ENCODE data around the gene TCAP.

The TCAP gene

DNA sequence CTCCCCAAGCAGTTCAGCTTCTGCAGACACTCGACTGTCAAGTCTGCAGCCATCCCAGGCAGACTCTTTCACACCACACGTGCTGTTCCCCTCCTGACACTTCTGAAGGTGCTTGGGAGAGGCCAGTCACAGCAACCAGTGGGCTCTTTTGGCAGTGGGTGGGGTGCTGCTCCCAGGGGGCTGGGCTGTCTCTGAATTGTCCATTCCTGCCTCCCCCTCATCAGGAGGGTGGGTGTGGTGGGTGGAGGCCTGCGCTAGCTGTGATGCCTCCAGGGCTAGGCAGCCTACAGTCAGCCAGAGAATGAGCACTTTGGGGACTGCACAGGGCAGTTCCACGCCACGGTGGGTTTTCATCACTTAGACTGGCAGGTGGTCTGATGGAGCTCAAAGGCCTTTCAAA, 17.9 kb upstream of the TCAP start:
- H3K27ac ChIP-seq, result no peak overlapping the region
- no peak for DNase-seq (ENCODE audit: low read depth, low spot score)

DNA sequence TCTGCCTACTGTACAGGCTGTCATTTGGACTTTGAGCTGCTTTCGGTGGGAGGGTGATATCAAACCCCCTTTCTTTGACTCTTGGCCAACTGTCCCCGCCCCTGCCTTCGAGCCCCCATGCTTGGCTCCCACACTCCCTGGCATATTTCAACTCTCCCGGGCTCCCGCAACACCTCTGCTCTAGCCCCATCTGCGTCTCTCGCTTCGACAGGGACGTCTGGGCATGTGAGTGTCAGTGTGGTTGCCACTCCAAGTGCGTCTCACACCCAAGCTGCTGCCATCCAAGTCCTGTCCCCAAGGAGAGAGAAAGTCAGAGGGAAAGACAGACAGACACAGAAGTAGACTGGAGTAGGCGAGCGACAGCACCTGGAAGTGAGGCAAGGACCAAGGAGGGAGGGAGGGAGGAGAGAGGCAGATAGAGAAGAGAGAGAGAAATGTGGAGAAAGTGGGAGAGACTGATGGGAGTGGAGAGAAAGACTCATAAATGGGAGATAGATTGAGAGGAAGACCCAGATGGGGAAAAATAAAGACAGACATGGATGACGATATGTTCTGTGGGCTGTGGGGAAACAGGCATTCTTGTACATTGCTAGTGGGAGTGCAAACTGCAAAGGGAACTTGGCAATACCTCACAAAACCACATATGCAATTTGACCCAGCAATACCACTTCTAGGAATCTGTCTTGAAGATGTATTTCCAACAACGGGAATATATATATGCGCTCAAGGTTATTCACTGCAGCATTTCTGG, 16.4 kb upstream of the TCAP start:
- H3K27ac ChIP-seq, result no peak overlapping the region
- DNase-seq (ENCODE audit: low read depth, low spot score), result no peak

DNA sequence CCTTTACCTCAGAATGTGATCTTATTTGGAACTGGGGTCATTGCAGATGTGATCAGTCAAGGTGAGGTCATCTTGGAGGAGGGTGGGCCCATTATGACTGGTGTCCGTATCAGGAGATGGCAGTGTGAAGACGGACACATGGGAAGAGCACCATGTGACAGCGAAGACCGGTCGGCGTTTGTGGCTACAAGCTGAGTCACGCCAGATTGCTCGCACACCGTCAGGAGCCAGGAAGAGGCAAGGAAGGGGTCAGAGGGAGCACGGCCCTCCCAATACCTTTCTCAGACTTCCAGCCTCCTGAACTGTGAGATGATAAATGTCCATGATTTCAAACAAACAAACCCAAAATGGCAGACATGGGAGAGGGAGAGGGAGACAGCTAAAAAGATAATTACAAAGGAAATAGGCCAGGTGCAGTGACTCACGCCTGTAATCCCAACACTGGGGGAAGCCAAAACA, 15.0 kb upstream of the TCAP start:
- no peak overlapping the region for H3K27ac ChIP-seq
- no peak for DNase-seq (ENCODE audit: low read depth, low spot score)

DNA sequence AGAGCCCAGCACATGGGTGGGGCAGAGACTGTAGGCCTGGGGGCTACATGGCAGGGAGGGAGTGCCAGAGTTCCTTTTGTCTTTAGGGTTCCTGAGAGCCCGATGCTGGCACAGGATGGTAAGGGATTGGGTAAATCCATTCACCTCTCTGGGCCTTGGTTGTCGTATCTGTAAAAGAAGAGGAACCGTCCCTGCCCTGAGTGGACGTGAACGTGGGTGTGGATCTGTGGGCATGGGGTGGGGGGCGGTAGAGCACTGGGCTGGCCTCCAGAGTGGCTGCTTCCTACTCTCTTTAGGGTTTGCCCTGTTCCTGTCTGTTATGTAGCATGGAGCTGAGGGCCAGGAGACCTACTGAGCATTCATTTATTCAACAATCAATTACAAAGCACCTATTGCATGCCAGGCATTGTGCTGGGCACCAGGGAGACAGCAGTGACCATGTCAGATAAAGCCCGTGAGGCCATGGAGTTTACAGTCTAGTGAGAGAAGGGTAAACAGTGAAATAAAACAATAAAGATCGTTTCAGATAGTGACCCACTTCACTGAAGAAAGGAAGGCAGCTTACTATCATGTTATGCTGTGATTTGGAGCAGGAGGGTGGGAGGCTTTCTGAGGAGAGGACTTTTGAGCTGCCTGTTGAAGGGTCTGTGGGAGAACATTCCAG, 13.1 kb upstream of the TCAP start:
- DNase-seq (ENCODE audit: low read depth, low spot score), result no peak
- H3K27ac ChIP-seq, result no peak overlapping the region

DNA sequence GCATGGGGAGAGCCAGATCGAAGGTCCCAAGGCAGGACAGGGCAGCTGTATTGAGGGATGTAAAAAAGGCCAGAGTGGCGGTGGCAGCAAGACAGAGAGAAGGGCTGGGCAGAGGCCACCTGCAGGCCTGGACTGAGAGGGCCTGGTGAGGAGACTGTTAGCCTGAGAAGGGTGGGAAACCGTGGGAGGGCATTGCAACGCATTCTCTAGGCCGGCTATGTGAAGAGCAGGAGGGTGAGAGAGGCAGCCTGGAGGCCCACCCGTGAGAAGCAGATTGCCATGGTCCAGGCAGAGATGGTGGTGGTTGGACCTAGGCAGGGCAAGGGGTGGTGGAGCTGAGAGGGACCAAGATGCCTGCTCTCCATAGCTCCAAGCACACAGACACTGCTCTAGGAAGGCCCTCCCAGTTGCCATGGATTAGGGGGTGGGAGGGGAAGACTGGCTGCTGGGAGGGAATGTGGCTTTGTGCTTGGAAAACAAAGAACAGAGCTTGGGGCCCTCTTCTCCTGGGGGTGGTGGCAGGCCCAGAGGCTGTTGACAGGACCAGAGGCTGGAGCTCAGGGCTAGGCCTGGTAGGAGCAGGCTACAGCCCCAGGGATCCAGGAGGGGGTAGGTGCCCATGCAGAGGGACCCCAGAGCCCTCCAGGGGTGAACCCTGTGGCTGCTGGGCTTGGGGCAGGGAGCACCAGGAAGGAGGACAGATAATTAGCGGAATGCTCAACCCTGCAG, 12.4 kb upstream of the TCAP start:
- DNase-seq (ENCODE audit: low read depth, low spot score), result no peak
- H3K27ac ChIP-seq, result no peak overlapping the region

DNA sequence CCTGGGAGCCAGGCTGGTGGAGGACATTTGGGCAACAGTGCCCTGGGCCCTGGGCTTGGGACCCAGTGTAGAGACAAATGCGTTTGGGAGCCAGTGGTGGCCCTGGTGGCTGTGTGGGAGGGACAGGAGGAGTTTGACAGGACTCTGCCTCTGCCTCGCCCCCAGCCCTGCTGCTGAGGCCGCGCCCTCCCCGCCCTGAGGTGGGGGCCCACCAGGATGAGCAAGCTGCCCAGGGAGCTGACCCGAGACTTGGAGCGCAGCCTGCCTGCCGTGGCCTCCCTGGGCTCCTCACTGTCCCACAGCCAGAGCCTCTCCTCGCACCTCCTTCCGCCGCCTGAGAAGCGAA, 11.9 kb upstream of the TCAP start:
- H3K27ac ChIP-seq, result no peak overlapping the region
- no peak for DNase-seq (ENCODE audit: low read depth, low spot score)

- no peak overlapping the region for H3K27ac ChIP-seq
- DNase-seq (ENCODE audit: low read depth, low spot score), result no peak
Measured at GRCh38 chr17:39653662-39654331, 11.4 kb upstream of the TCAP start.

DNA sequence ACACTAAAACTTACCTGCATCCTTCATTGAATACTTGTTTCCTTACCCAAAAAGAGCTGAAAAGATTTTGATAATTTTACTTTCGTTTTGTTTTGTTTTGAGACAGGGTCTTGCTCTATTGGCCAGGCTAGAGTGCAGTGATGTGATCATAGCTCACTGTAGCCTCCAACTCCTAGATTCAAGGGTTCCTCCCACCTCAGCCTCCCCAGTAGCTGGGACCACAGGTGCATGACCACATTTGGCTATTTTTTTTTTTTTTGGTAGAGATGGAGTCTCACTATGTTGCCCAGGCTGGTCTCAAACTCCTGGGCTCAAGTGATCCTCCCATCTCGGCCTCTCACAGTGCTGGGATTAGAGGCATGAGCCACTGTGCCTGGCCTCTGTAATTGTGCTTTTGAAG, 10.0 kb upstream of the TCAP start:
- H3K27ac ChIP-seq, result no peak overlapping the region
- DNase-seq (ENCODE audit: low read depth, low spot score), result no peak

GRCh38 chr17:39658346-39658745, 6.8 kb upstream of the TCAP start:
- H3K27ac ChIP-seq, result no peak overlapping the region
- DNase-seq (ENCODE audit: low read depth, low spot score), result no peak

DNA sequence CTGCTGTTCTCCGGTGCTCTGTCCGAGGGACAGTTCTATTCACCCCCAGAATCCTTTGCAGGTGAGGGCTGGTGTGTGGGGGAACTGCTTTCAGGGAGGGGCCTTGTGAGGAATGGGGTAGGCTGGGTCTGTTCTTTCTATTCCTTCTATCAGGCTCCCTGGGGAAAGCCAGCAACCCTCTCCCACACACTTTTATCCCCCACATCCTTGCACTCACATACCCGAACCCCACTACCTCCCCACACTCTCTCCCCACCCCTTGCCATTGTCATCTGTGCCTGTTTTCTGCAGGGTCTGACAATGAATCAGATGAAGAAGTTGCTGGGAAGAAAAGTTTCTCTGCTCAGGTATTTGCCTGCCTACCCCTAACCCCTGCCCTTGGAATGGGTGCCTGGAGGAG, 6.4 kb upstream of the TCAP start:
- no peak for DNase-seq (ENCODE audit: low read depth, low spot score)
- H3K27ac ChIP-seq, result no peak overlapping the region

- DNase-seq (ENCODE audit: low read depth, low spot score), result no peak
- H3K27ac ChIP-seq, result no peak overlapping the region
Measured at GRCh38 chr17:39659279-39660010, 5.7 kb upstream of the TCAP start.

GRCh38 chr17:39660011-39660360, 5.2 kb upstream of the TCAP start:
- no peak overlapping the region for H3K27ac ChIP-seq

DNA sequence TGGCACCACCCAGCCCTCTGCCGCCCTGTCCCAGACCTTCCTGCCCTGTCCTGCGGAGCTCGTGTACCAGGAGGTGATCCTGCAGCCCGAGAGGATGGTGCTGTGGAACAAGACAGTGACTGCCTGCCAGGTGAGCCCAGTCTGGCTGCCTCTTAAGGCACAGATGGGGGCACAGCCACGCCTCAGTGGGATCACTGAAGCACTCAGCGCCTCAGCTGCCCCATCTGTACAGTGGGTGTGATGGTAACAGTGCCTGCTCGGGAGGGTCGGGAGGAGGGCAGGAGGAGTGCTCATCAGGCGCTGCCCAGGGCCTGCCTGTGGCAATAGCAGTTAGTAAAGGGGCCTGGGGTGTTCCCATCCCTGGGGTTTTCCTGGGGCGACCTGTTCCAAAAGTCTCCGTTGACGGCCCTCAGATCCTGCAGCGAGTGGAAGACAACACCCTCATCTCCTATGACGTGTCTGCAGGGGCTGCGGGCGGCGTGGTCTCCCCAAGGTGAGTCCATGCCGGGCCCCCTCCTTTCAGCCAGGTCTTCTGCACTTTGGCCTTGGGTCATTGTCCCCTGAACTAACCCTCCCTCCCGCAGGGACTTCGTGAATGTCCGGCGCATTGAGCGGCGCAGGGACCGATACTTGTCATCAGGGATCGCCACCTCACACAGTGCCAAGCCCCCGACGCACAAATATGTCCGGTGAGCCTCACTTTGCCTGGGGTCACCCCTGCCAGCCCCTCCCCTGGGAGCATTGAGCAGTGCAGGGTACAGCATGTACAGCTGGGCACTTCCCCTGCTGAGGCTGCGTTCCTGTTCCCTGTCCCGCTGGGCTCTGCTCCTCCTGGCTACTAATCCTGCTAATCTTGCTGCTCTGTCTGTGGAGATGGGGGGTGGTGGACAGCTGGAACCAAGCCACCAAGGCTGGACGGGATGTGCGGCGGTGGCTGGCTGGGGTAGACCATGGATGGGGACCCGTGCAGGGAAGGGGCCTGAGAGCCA, 4.5 kb upstream of the TCAP start:
- H3K27ac ChIP-seq, result no peak overlapping the region

More at GRCh38 chr17:39660011-39660360, 5.2 kb upstream of the TCAP start:
- no peak for DNase-seq (ENCODE audit: low read depth, low spot score)

GRCh38 chr17:39661744-39662541, 3.2 kb upstream of the TCAP start:
- no peak for DNase-seq (ENCODE audit: low read depth, low spot score)
- H3K27ac ChIP-seq, result no peak overlapping the region

More for the DNA sequence above, 4.5 kb upstream of the TCAP start:
- no peak for DNase-seq (ENCODE audit: low read depth, low spot score)

DNA sequence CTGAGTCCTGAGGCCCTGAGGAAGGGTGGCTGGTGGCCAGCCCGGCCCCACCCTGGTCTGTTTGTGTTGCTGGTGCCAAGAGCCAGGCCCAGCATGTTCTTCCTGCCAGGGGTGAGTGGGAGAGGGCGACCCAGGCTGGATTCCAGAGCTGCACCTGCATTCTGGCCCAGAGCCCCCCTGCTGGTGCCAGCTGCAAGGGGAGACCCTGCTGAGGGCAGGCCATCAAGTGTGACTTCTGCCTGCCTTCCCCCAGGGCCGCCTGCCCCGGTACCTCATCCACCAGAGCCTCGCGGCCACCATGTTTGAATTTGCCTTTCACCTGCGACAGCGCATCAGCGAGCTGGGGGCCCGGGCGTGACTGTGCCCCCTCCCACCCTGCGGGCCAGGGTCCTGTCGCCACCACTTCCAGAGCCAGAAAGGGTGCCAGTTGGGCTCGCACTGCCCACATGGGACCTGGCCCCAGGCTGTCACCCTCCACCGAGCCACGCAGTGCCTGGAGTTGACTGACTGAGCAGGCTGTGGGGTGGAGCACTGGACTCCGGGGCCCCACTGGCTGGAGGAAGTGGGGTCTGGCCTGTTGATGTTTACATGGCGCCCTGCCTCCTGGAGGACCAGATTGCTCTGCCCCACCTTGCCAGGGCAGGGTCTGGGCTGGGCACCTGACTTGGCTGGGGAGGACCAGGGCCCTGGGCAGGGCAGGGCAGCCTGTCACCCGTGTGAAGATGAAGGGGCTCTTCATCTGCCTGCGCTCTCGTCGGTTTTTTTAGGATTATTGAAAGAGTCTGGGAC, 2.4 kb upstream of the TCAP start:
- no peak for DNase-seq (ENCODE audit: low read depth, low spot score)

GRCh38 chr17:39663340-39663687, 1.8 kb upstream of the TCAP start:
- H3K27ac ChIP-seq, result no peak overlapping the region
- no peak for DNase-seq (ENCODE audit: low read depth, low spot score)

More for the DNA sequence above, 2.4 kb upstream of the TCAP start:
- no peak overlapping the region for H3K27ac ChIP-seq

GRCh38 chr17:39663688-39664580, 1.2 kb upstream of the TCAP start:
- H3K27ac ChIP-seq, result no peak overlapping the region
- no peak for DNase-seq (ENCODE audit: low read depth, low spot score)

Data from epithelial cell of prostate (primary cell).